Vagina (tissue), 2 donors: Measurements from ENCODE around the gene STIMATE.

ENCODE experiments used
- POLR2A ChIP-seq, 2 donors: fragments of 450-650 bp; IDR thresholded peaks; one replicate each; pipeline ENCODE4 v1.6.1; 2017; ENCODE audit warnings: antibody characterized with exemption in 2 of 2, mild to moderate bottlenecking in 2 of 2, moderate library complexity in 2 of 2
- POLR2AphosphoS5 ChIP-seq, 2 donors: sonication (generic); formaldehyde crosslinking; IDR thresholded peaks; one replicate each; pipeline ENCODE4 v1.9.0; 2017; ENCODE audit warnings: antibody characterized with exemption in 2 of 2, mild to moderate bottlenecking in 2 of 2, low read depth in 1 of 2; ENCODE audit not compliant: insufficient read depth in 1 of 2
- TF ChIP-seq, protein P1 (sequence below), 3 experiments: fragments of 450-650 bp in 2 of 3; fragments of 200-600 bp in 1 of 3; sonication (generic) in 1 of 3; IDR thresholded peaks; one replicate each; pipeline ENCODE4 v1.5.1; 2017 to 2019; ENCODE audit warnings: antibody characterized with exemption in 3 of 3, mild to moderate bottlenecking in 2 of 3, moderate library complexity in 2 of 3

DNA sequence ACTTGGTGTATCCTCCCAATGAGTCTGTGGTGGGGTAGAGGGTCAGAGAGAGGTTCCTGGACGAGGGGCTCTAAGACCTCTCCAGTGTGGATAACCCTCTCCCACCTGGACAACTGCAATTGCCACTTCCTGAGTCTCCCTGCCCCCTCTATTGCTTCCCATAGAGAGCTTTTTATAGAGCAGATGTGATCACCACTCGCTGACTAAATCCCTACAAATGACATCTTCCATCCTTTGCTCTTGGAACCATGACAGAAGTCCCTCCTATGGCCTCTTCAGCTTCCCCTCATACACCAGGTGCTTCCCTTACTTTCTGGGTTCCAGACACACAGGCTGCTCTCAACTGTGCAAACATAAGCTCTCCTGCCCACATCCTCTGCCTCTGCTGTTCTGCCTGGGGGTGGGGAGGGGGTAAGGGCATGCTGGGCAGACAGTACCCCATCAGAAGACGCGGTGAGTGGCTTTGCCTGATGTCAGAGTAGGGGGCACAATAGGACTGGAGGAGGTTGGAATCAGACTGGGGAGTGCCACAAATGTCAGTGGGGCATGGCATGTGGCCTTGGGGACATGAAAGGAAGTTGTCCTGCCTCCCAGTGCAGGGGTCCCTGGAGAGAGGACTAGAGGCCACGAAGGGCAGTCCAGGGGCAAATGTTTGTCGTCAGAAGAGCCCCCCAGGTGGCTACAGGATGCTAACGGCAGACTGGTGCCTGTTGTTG lies 87.5 kb downstream of the STIMATE start:
- TF ChIP-seq, protein P1, sequence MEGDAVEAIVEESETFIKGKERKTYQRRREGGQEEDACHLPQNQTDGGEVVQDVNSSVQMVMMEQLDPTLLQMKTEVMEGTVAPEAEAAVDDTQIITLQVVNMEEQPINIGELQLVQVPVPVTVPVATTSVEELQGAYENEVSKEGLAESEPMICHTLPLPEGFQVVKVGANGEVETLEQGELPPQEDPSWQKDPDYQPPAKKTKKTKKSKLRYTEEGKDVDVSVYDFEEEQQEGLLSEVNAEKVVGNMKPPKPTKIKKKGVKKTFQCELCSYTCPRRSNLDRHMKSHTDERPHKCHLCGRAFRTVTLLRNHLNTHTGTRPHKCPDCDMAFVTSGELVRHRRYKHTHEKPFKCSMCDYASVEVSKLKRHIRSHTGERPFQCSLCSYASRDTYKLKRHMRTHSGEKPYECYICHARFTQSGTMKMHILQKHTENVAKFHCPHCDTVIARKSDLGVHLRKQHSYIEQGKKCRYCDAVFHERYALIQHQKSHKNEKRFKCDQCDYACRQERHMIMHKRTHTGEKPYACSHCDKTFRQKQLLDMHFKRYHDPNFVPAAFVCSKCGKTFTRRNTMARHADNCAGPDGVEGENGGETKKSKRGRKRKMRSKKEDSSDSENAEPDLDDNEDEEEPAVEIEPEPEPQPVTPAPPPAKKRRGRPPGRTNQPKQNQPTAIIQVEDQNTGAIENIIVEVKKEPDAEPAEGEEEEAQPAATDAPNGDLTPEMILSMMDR (IDR thresholded peaks at IDR 0.05), result no peak
- no peak for TF ChIP-seq POLR2AphosphoS5 (IDR thresholded peaks at IDR 0.05; ENCODE audit: insufficient read depth in 1 of 2, low read depth in 1 of 2)
- no peak for TF ChIP-seq POLR2A (IDR thresholded peaks at IDR 0.05)
